ENCODE results near the gene MYH11. TPM values are rescaled to one million over a fixed set of nuclear protein-coding genes. Genes with fewer than 3 reads are reported as not detected.

Gene MYH11
- total and polyA plus RNA-seq, 2 of the 13 experiments (the other 11 are each of a cell fraction or from before 2014, with no cell fraction given): not detected

DNA sequence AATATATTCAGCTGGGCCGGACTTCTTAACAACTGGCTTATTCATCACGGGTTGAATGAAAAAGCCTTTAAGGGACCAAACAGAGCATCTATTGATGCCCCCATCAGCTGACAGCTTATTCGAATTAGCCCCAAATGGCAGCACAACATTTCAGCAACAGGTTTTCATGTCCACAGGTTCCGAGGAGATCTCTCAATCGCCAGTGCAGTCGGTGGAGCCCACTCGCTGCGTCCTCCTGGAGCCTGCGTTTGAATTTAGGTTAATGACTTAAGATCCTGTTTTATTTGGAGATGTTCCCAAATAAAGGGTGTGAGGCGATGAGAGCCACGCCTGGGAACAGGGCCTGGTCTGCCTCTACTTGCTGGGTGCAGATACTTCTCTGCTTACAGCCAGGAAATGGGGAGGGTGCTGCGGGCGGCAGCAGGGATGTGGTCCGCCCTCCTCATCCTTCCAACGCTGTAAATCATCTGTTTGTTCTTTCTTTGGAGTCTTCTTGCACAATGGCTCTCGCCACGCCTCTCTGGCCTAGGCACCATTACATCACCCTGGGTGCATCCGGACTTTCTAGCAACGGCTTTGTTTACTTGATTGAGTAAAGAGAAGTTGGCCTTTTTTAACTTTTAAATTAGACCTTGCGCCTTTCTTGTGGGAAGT, 184.2 kb downstream of the MYH11 start (continued):
- TF ChIP-seq, protein P1, sequence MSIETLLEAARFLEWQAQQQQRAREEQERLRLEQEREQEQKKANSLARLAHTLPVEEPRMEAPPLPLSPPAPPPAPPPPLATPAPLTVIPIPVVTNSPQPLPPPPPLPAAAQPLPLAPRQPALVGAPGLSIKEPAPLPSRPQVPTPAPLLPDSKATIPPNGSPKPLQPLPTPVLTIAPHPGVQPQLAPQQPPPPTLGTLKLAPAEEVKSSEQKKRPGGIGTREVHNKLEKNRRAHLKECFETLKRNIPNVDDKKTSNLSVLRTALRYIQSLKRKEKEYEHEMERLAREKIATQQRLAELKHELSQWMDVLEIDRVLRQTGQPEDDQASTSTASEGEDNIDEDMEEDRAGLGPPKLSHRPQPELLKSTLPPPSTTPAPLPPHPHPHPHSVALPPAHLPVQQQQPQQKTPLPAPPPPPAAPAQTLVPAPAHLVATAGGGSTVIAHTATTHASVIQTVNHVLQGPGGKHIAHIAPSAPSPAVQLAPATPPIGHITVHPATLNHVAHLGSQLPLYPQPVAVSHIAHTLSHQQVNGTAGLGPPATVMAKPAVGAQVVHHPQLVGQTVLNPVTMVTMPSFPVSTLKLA (IDR thresholded peaks at IDR 0.05): peak; percentile 61; the same call in 1 of the 2 replicates
- TF ChIP-seq ZSCAN30 (CRISPR knock-in tag; IDR thresholded peaks at IDR 0.05): no peak
- TF ChIP-seq FOXC1 (CRISPR knock-in tag; IDR thresholded peaks at IDR 0.05; ENCODE audit: borderline replicate concordance): no peak
- TF ChIP-seq ZNF792 (CRISPR knock-in tag; IDR thresholded peaks at IDR 0.05): peak; percentile 97
- TF ChIP-seq RFX1 (IDR thresholded peaks at IDR 0.05): no peak
- no peak for TF ChIP-seq REL (CRISPR knock-in tag; conservative IDR thresholded peaks at IDR 0.05)
- TF ChIP-seq, protein P2, sequence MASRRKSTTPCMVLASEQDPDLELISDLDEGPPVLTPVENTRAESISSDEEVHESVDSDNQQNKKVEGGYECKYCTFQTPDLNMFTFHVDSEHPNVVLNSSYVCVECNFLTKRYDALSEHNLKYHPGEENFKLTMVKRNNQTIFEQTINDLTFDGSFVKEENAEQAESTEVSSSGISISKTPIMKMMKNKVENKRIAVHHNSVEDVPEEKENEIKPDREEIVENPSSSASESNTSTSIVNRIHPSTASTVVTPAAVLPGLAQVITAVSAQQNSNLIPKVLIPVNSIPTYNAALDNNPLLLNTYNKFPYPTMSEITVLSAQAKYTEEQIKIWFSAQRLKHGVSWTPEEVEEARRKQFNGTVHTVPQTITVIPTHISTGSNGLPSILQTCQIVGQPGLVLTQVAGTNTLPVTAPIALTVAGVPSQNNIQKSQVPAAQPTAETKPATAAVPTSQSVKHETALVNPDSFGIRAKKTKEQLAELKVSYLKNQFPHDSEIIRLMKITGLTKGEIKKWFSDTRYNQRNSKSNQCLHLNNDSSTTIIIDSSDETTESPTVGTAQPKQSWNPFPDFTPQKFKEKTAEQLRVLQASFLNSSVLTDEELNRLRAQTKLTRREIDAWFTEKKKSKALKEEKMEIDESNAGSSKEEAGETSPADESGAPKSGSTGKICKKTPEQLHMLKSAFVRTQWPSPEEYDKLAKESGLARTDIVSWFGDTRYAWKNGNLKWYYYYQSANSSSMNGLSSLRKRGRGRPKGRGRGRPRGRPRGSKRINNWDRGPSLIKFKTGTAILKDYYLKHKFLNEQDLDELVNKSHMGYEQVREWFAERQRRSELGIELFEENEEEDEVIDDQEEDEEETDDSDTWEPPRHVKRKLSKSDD (CRISPR knock-in tag; IDR thresholded peaks at IDR 0.05; ENCODE audit: low read depth): peak; percentile 59; the same call in 1 of the 2 replicates
- TF ChIP-seq HNRNPUL1 (IDR thresholded peaks at IDR 0.05; ENCODE audit: low read depth, low read length): no peak
- peak; percentile 84; the same call in 1 of the 2 replicates for TF ChIP-seq ZNF12 (CRISPR knock-in tag; IDR thresholded peaks at IDR 0.05)
- 0 out of 2 replicates have a peak, but pooled peaks have one; percentile 20 for TF ChIP-seq SMARCC2 (IDR thresholded peaks at IDR 0.05)
- TF ChIP-seq, protein P3, sequence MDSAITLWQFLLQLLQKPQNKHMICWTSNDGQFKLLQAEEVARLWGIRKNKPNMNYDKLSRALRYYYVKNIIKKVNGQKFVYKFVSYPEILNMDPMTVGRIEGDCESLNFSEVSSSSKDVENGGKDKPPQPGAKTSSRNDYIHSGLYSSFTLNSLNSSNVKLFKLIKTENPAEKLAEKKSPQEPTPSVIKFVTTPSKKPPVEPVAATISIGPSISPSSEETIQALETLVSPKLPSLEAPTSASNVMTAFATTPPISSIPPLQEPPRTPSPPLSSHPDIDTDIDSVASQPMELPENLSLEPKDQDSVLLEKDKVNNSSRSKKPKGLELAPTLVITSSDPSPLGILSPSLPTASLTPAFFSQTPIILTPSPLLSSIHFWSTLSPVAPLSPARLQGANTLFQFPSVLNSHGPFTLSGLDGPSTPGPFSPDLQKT (CRISPR knock-in tag; IDR thresholded peaks at IDR 0.05; ENCODE audit: borderline replicate concordance): no peak
- TF ChIP-seq, protein P4, sequence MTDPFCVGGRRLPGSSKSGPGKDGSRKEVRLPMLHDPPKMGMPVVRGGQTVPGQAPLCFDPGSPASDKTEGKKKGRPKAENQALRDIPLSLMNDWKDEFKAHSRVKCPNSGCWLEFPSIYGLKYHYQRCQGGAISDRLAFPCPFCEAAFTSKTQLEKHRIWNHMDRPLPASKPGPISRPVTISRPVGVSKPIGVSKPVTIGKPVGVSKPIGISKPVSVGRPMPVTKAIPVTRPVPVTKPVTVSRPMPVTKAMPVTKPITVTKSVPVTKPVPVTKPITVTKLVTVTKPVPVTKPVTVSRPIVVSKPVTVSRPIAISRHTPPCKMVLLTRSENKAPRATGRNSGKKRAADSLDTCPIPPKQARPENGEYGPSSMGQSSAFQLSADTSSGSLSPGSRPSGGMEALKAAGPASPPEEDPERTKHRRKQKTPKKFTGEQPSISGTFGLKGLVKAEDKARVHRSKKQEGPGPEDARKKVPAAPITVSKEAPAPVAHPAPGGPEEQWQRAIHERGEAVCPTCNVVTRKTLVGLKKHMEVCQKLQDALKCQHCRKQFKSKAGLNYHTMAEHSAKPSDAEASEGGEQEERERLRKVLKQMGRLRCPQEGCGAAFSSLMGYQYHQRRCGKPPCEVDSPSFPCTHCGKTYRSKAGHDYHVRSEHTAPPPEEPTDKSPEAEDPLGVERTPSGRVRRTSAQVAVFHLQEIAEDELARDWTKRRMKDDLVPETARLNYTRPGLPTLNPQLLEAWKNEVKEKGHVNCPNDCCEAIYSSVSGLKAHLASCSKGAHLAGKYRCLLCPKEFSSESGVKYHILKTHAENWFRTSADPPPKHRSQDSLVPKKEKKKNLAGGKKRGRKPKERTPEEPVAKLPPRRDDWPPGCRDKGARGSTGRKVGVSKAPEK (CRISPR knock-in tag; IDR thresholded peaks at IDR 0.05; ENCODE audit: borderline replicate concordance): no peak
- TF ChIP-seq, protein P5, sequence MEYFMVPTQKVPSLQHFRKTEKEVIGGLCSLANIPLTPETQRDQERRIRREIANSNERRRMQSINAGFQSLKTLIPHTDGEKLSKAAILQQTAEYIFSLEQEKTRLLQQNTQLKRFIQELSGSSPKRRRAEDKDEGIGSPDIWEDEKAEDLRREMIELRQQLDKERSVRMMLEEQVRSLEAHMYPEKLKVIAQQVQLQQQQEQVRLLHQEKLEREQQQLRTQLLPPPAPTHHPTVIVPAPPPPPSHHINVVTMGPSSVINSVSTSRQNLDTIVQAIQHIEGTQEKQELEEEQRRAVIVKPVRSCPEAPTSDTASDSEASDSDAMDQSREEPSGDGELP (IDR thresholded peaks at IDR 0.05; ENCODE audit: borderline replicate concordance, low read depth): peak; percentile 96
- TF ChIP-seq ERF (CRISPR knock-in tag; IDR thresholded peaks at IDR 0.05): peak; percentile 100
- no peak for TF ChIP-seq SRSF9 (IDR thresholded peaks at IDR 0.05; ENCODE audit: borderline replicate concordance, insufficient read depth, low read depth, low read length, poor library complexity, severe bottlenecking)
- TF ChIP-seq ZSCAN29 (CRISPR knock-in tag; conservative IDR thresholded peaks at IDR 0.05): peak; percentile 77; the same call in 1 of the 2 replicates
- TF ChIP-seq, protein P6, sequence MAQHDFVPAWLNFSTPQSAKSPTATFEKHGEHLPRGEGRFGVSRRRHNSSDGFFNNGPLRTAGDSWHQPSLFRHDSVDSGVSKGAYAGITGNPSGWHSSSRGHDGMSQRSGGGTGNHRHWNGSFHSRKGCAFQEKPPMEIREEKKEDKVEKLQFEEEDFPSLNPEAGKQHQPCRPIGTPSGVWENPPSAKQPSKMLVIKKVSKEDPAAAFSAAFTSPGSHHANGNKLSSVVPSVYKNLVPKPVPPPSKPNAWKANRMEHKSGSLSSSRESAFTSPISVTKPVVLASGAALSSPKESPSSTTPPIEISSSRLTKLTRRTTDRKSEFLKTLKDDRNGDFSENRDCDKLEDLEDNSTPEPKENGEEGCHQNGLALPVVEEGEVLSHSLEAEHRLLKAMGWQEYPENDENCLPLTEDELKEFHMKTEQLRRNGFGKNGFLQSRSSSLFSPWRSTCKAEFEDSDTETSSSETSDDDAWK (CRISPR knock-in tag; IDR thresholded peaks at IDR 0.05): no peak
- no peak; the same call in 1 of the 2 replicates for TF ChIP-seq GLI4 (CRISPR knock-in tag; IDR thresholded peaks at IDR 0.05; ENCODE audit: borderline replicate concordance)

Data from HepG2 (cell line).